ENCODE data around the gene TTC4.

Gene TTC4

DNA sequence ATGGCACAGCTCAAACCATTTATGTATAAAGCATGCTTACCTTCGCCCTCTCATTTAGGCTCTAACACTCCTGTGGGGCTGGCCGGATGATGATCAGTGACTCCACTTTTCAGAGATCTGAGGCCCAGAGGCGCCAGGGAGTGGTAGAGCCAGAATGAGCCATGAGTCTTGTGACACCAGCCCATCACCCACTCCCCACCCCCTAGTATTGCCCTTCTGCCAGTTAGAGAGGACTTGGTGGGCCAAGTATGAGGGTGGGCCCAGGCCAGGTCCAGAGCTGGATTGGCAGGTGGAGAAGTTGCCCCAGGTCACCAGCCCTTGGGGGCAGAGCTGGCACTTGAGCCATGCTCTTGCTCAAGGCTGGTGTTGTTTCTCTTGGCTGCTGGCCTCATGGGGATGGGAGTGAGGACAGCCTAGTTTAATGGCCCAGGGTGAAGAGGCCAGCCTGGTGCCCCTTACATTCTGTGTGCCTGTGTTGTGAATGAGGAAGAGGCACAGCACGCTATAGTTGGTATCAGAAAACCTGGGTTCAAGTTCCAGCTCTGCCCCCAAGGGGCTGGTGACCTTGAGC, 30.2 kb upstream of the TTC4 start:
- H3K27me3 ChIP-seq (ENCODE audit: control insufficient read depth, low read length) = peaks cover 8% of the 10 kb centered on the region
- TF ChIP-seq EZH2phosphoT487 (IDR thresholded peaks at IDR 0.05; ENCODE audit: borderline replicate concordance, low read length) (no peak), CTCF (IDR thresholded peaks at IDR 0.05; ENCODE audit: low read depth, low read length, poor library complexity, severe bottlenecking) (no peak)

DNA sequence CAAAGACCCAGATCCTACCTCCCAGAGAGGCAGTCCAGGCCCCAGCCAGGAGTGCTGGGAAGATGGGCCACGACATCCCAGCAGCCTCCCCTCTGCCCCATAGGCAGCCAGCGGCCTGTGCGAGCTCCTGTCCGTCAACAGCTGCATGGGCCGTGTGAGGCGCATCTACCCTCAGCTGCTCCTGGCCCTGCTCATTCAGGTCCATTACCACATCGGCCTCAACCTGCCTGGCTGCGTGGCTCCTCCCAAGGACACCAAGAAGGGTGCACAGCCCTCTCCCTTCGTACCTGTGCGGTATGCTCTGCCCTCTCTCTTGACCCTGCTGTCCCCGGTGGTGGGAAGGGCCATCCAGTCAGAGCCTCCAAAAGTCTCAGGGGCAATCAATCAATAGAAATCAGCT, 29.5 kb upstream of the TTC4 start:
- Histone ChIP-seq H3K27ac (ENCODE audit: low read depth, low read length) (no peak overlapping the region), H3K9me3 (ENCODE audit: control insufficient read depth, insufficient read depth, low read length) (no peaks in the 10 kb centered on the region), H3K79me2 (ENCODE audit: control insufficient read depth, low read length) (no peaks in the 10 kb centered on the region), H3K36me3 (ENCODE audit: control insufficient read depth, low read length) (no peaks in the 10 kb centered on the region), H4K20me1 (ENCODE audit: control insufficient read depth, insufficient read depth, low read depth, low read length) (no peaks in the 10 kb centered on the region), H3K4me2 (ENCODE audit: low read length) (no peak overlapping the region), H3K27me3 (ENCODE audit: control insufficient read depth, low read length) (peaks cover 8% of the 10 kb centered on the region), H3K4me3 (ENCODE audit: low read length) (no peak overlapping the region), H3K4me1 (ENCODE audit: control insufficient read depth, low read length) (no peaks in the 10 kb centered on the region), H3F3A (ENCODE audit: control insufficient read depth, insufficient read depth) (no peaks in the 10 kb centered on the region), H3K9me2 (replicated peaks; ENCODE audit: control insufficient read depth, low read length) (no peaks in the 10 kb centered on the region)
- no peak for TF ChIP-seq EZH2phosphoT487 (IDR thresholded peaks at IDR 0.05; ENCODE audit: borderline replicate concordance, low read length)
- no peak for TF ChIP-seq CTCF (IDR thresholded peaks at IDR 0.05; ENCODE audit: low read depth, low read length, poor library complexity, severe bottlenecking)

More for the DNA sequence above, 30.2 kb upstream of the TTC4 start:
- Histone ChIP-seq H3K4me2 (ENCODE audit: low read length) (no peak overlapping the region), H3K9me3 (ENCODE audit: control insufficient read depth, insufficient read depth, low read length) (no peaks in the 10 kb centered on the region), H3K36me3 (ENCODE audit: control insufficient read depth, low read length) (no peaks in the 10 kb centered on the region), H3K79me2 (ENCODE audit: control insufficient read depth, low read length) (no peaks in the 10 kb centered on the region), H3K27ac (ENCODE audit: low read depth, low read length) (no peak overlapping the region), H3K4me3 (ENCODE audit: low read length) (no peak overlapping the region), H3F3A (ENCODE audit: control insufficient read depth, insufficient read depth) (no peaks in the 10 kb centered on the region), H3K4me1 (ENCODE audit: control insufficient read depth, low read length) (no peaks in the 10 kb centered on the region), H3K9me2 (replicated peaks; ENCODE audit: control insufficient read depth, low read length) (no peaks in the 10 kb centered on the region), H4K20me1 (ENCODE audit: control insufficient read depth, insufficient read depth, low read depth, low read length) (no peaks in the 10 kb centered on the region)

DNA sequence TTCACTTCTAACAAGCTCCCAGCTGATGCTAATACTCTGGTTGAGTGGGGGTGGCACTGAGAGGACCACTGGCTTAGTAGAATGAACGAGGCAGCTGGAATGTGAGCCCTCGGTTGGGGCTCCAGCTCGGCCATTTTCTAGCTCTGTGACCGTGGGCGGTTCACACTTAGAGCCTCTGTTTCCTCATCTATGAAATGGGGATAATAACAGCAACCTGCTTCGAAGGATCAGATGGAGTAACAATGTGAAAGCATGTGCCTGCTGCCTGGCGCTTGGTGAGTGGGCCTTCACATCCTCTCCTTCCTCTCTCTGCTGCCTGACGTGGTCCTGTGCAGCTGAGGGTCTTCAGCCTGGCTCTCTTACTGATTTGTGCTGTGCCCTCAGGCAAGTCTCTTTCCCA, 20.9 kb upstream of the TTC4 start:
- no peak overlapping the region for H3K4me2 ChIP-seq (ENCODE audit: low read length)

More for the DNA sequence above, 20.9 kb upstream of the TTC4 start:
- no peak for TF ChIP-seq CTCF (IDR thresholded peaks at IDR 0.05; ENCODE audit: low read depth, low read length, poor library complexity, severe bottlenecking)
- TF ChIP-seq EZH2phosphoT487 (IDR thresholded peaks at IDR 0.05; ENCODE audit: borderline replicate concordance, low read length) = no peak
- Histone ChIP-seq H3K9me2 (replicated peaks; ENCODE audit: control insufficient read depth, low read length) (no peaks in the 10 kb centered on the region), H4K20me1 (ENCODE audit: control insufficient read depth, insufficient read depth, low read depth, low read length) (no peaks in the 10 kb centered on the region), H3K4me1 (ENCODE audit: control insufficient read depth, low read length) (no peaks in the 10 kb centered on the region), H3K27ac (ENCODE audit: low read depth, low read length) (no peak overlapping the region), H3F3A (ENCODE audit: control insufficient read depth, insufficient read depth) (no peaks in the 10 kb centered on the region), H3K27me3 (ENCODE audit: control insufficient read depth, low read length) (peaks cover 4% of the 10 kb centered on the region), H3K36me3 (ENCODE audit: control insufficient read depth, low read length) (no peaks in the 10 kb centered on the region), H3K79me2 (ENCODE audit: control insufficient read depth, low read length) (no peaks in the 10 kb centered on the region), H3K4me3 (ENCODE audit: low read length) (no peak overlapping the region), H3K9me3 (ENCODE audit: control insufficient read depth, insufficient read depth, low read length) (no peaks in the 10 kb centered on the region)

Measured in DOHH2 (cell line).